T-helper 22 cell (primary cell): ENCODE data around the gene LNX1.
"Not testable (repeated sequence)": the region's sequence is repeated elsewhere in the genome, so short reads cannot be mapped to it uniquely, and the experiment has no call there.

Source experiments
- DNase-seq: peaks from one replicate; pipeline ENCODE4 v3.0.0-alpha.2; 2020; ENCODE audit warnings: low read depth

The LNX1 gene

GRCh38 chr4:53459548-53459947 is 131.7 kb downstream of the LNX1 start:
- no peak for DNase-seq

- DNase-seq: no peak
Measured at GRCh38 chr4:53456178-53456577, 135.1 kb downstream of the LNX1 start.

- no peak for DNase-seq
Measured at GRCh38 chr4:53455766-53456165, 135.5 kb downstream of the LNX1 start.

GRCh38 chr4:53453385-53453784 is 137.9 kb downstream of the LNX1 start:
- DNase-seq: no peak

- DNase-seq: no peak
Measured at GRCh38 chr4:53450773-53451172, 140.5 kb downstream of the LNX1 start.

GRCh38 chr4:53444954-53445353 is 146.3 kb downstream of the LNX1 start:
- DNase-seq: no peak

GRCh38 chr4:53441564-53441963 is 149.7 kb downstream of the LNX1 start:
- no peak for DNase-seq

GRCh38 chr4:53436251-53436650 is 155.0 kb downstream of the LNX1 start:
- DNase-seq: no peak

GRCh38 chr4:53432528-53433424 is 158.5 kb downstream of the LNX1 start:
- no peak for DNase-seq

- DNase-seq: no peak
Measured at GRCh38 chr4:53431052-53431451, 160.2 kb downstream of the LNX1 start.

GRCh38 chr4:53427366-53427765 is 163.9 kb downstream of the LNX1 start:
- DNase-seq: no peak

GRCh38 chr4:53424280-53424679 is 167.0 kb downstream of the LNX1 start:
- no peak for DNase-seq

GRCh38 chr4:53422367-53422766 is 168.9 kb downstream of the LNX1 start:
- DNase-seq: no peak

- DNase-seq: no peak
Measured at GRCh38 chr4:53421791-53422190, 169.5 kb downstream of the LNX1 start.

- DNase-seq: no peak
Measured at GRCh38 chr4:53419208-53419607, 172.1 kb downstream of the LNX1 start.

GRCh38 chr4:53409479-53409878 is 181.8 kb downstream of the LNX1 start:
- DNase-seq: not testable (repeated sequence)
